Measurements from ENCODE around the gene PLLP. TPM values are rescaled to one million over a fixed set of nuclear protein-coding genes. Genes with fewer than 3 reads are reported as not detected.

Gene PLLP
- total and polyA plus RNA-seq, 9 of the 15 experiments (the other 6 are each of a cell fraction or from before 2014, with no cell fraction given) = 0.09 to 0.96 (median 0.27) TPM

DNA sequence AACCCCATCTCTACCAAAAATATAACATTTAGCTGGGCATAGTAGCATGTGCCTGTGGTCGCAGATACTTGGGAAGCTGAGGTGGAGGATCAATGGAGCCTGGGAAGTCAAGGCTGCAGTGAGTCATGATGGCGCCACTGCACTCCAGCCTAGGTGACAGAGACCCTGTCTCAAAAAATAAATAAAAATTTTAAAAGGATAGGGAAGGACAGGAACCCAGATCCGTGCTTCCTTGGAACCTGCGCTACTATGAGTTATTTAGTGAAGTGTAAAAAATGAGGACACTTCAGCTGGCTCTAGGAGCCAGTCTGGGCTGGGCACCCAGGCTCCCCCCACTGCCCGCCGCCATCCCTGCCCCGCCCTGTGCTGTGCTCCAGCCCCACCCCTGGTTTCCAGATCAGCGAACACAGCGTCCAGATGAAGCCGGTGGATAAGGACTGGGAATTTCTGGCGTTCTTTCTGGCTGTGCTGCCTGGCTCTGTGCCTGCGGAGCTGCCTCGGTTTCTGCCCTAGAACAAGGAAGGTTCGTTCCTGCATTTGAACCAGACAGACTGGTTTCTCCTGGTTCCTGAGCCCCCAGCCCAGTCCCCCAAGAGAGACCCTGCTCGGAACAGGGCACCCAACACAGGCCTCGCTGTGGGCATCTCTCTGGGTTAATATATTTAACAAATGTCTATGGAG lies 18.5 kb downstream of the PLLP start (continued):
- TF ChIP-seq, protein P1, sequence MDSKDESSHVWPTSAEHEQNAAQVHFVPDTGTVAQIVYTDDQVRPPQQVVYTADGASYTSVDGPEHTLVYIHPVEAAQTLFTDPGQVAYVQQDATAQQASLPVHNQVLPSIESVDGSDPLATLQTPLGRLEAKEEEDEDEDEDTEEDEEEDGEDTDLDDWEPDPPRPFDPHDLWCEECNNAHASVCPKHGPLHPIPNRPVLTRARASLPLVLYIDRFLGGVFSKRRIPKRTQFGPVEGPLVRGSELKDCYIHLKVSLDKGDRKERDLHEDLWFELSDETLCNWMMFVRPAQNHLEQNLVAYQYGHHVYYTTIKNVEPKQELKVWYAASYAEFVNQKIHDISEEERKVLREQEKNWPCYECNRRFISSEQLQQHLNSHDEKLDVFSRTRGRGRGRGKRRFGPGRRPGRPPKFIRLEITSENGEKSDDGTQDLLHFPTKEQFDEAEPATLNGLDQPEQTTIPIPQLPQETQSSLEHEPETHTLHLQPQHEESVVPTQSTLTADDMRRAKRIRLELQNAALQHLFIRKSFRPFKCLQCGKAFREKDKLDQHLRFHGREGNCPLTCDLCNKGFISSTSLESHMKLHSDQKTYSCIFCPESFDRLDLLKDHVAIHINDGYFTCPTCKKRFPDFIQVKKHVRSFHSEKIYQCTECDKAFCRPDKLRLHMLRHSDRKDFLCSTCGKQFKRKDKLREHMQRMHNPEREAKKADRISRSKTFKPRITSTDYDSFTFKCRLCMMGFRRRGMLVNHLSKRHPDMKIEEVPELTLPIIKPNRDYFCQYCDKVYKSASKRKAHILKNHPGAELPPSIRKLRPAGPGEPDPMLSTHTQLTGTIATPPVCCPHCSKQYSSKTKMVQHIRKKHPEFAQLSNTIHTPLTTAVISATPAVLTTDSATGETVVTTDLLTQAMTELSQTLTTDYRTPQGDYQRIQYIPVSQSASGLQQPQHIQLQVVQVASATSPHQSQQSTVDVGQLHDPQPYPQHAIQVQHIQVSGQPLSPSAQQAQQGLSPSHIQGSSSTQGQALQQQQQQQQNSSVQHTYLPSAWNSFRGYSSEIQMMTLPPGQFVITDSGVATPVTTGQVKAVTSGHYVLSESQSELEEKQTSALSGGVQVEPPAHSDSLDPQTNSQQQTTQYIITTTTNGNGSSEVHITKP (IDR thresholded peaks at IDR 0.05; ENCODE audit: partially characterized antibody) = peak; percentile 70
- TF ChIP-seq ZNF76 (CRISPR knock-in tag; IDR thresholded peaks at IDR 0.05; ENCODE audit: borderline replicate concordance) (no peak), MLLT1 (IDR thresholded peaks at IDR 0.05) (no peak), CCNT2 (IDR thresholded peaks at IDR 0.05; ENCODE audit: borderline replicate concordance, extremely low read depth, insufficient read length, low read depth, low read length) (peak; percentile 87), THAP7 (CRISPR knock-in tag; IDR thresholded peaks at IDR 0.05) (no peak), ZNF133 (CRISPR knock-in tag; IDR thresholded peaks at IDR 0.05) (no peak), GATAD2B (IDR thresholded peaks at IDR 0.05; ENCODE audit: borderline replicate concordance) (no peak), SMAD4 (CRISPR knock-in tag; conservative IDR thresholded peaks at IDR 0.05) (no peak)
- TF ChIP-seq, protein P2, sequence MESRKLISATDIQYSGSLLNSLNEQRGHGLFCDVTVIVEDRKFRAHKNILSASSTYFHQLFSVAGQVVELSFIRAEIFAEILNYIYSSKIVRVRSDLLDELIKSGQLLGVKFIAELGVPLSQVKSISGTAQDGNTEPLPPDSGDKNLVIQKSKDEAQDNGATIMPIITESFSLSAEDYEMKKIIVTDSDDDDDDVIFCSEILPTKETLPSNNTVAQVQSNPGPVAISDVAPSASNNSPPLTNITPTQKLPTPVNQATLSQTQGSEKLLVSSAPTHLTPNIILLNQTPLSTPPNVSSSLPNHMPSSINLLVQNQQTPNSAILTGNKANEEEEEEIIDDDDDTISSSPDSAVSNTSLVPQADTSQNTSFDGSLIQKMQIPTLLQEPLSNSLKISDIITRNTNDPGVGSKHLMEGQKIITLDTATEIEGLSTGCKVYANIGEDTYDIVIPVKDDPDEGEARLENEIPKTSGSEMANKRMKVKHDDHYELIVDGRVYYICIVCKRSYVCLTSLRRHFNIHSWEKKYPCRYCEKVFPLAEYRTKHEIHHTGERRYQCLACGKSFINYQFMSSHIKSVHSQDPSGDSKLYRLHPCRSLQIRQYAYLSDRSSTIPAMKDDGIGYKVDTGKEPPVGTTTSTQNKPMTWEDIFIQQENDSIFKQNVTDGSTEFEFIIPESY (CRISPR knock-in tag; IDR thresholded peaks at IDR 0.05) = peak; percentile 10; the same call in 1 of the 2 replicates

All from K562 (cell line).